SH-SY5Y (cell line): Measurements from ENCODE around the gene SECISBP2.

ENCODE experiments used
- GATA2 ChIP-seq: IDR thresholded peaks from 2 replicates; pipeline ENCODE4 v1.6.1; 2011; ENCODE audit warnings: mild to moderate bottlenecking, low read depth, low read length
- GATA3 ChIP-seq: IDR thresholded peaks from 2 replicates; pipeline ENCODE4 v1.6.1; 2011; ENCODE audit warnings: low read depth, mild to moderate bottlenecking, low read length, moderate library complexity

DNA sequence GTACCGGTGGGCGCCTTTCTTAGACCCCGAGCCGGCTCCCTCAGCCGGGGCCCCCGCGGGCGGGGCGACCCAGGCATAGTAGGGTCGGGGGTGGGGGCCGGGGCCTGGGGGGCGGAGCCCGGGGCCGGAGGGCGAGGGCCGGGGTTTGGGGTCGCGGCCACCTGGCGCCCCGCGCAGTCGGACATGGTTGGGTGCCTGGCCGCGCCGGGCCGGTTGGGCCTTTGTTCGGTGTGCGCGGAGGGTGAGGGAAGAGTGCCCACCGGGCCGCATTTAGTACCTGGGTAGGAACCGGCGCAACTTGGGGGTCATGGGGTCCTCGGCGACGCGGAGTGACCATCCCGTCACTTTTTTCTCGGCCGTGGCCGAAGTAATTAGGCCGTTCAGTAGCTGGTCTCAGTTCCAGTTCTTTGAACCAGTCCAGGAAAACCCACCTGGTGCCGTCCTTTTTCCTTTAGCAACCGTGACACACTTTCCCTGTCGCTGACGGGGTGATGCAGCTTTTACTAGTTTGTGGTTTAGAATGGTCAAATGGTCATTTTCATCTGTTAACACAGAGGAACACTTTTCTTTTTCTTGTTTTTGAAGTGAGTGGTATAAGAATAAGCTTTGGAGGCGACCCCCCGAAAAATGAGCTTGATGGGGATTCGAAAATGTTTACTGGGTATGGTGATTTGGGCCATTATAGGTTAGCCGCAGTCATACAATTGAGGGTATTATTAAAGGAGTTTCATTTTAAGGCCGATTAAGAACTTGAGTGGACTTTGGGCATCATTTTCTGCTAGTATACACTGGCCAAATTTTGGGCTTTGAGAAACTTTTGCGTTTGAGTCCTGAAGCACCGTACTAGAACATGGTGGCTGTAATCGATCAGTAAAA lies 6.7 kb upstream of the SECISBP2 start:
- TF ChIP-seq GATA2 (no peak), GATA3 (no peak)
